Measurements from ENCODE around the gene DENND1A.

DNA sequence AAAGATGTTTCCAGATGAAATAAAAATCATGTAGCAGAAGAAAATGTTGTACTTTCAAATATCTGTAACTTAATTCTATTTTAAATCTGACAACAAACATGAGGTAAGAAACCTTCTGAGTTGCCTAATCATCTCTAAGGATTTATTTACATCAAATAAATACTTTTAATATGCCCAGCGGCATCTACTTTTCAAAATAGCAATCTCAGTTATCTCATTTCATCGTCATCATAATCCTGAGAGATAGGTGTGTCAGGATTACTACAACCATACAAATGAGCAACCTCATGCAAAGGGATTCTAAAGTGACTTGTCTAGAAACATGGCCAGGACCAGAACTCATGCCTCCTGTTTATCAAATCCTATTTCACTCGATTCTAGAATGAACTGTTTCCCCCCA lies 49.5 kb downstream of the DENND1A start:
- TF ChIP-seq NFRKB (IDR thresholded peaks at IDR 0.05) = no peak
- TF ChIP-seq ZNF384 (IDR thresholded peaks at IDR 0.05) = no peak
- TF ChIP-seq HDGF (IDR thresholded peaks at IDR 0.05; ENCODE audit: borderline replicate concordance) = no peak
- no peak for TF ChIP-seq SP1 (IDR thresholded peaks at IDR 0.05)
- TF ChIP-seq CTBP1 (IDR thresholded peaks at IDR 0.05; ENCODE audit: borderline replicate concordance) = no peak

Data from HEK293T (cell line).